Activated naive CD4-positive, alpha-beta T cell treated with anti-CD3 and anti-CD28 coated beads, Interleukin-2, amount 50 U/mL, for 24 hours (primary cell): ENCODE measurements around the gene HAAO.
"Not testable (repeated sequence)": the region's sequence is repeated elsewhere in the genome, so short reads cannot be mapped to it uniquely, and the experiment has no call there.

Source experiments
- H3K27ac Mint-ChIP-seq: one replicate; pipeline ENCODE4 v1.8.0; 2021; ENCODE audit warnings: mild to moderate bottlenecking, mixed read lengths
- H3K27me3 Mint-ChIP-seq: one replicate; pipeline ENCODE4 v1.8.0; 2021; ENCODE audit warnings: mixed read lengths
- H3K36me3 Mint-ChIP-seq: one replicate; pipeline ENCODE4 v1.8.0; 2021; ENCODE audit warnings: mixed read lengths
- H3K4me1 Mint-ChIP-seq: one replicate; pipeline ENCODE4 v1.8.0; 2021; ENCODE audit warnings: mixed read lengths
- H3K4me3 Mint-ChIP-seq: one replicate; pipeline ENCODE4 v1.8.0; 2021; ENCODE audit warnings: mild to moderate bottlenecking, mixed read lengths
- H3K9me3 Mint-ChIP-seq: one replicate; pipeline ENCODE4 v1.8.0; 2021; ENCODE audit warnings: mixed read lengths

The HAAO gene

DNA sequence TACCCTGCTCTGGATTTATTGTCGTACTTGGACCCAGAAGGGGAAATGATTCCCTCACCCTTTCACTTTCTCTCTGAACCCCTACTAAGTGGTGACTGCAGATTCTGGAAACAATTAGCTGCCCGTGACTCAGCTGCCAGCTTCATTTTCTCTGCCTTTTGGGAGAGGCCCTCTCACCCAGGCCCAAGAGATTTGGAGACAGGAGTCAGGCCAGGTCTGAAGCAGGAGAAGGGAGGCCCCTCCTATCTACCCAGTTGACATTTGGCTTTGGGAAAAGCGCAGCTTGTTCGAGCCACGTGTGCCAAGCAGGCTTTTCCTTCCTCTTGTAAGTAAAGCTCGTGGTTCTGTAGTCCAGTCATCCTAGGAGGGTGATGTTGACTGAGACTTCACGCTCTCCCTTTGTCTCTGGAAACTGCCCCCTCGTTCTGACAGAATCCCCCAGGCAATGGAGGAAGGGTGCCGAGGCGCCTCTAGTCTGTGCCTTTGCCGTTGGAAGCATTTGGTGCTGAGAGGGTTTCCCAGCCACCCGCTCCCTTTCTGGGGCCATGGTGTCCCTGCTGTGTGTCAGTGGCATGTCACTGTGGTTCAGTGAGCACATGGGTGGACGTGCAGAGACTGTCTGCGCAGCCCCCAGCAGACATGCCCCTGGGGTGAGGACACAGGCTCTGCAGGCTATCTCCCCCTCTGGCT is 37.0 kb downstream of the HAAO start:
- Mint-ChIP-seq H3K9me3 (no peaks in the 10 kb centered on the region), H3K36me3 (peaks cover 2% of the 10 kb centered on the region), H3K27ac (no peak overlapping the region), H3K4me3 (no peak overlapping the region), H3K4me1 (peaks cover under 1% of the 10 kb centered on the region), H3K27me3 (no peaks in the 10 kb centered on the region)

DNA sequence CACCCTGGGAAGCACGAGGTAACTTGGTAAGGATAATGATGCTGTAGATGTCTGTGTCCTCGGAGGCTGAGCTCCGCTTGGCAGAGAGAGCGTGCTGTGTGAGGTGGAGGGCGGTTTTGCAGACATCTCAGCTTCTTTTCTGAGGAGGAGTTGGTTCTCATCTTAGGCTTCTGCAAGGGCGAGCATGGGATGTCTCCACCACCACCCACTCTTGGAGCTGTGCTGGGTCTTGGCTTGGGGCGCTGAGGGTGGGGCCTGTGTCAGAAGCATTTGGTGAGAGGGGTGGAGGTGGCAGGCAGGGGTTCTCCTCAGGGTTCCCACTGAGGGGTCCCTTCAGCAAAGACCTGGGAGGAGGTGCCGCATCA is 37.6 kb downstream of the HAAO start:
- peaks cover 3% of the 10 kb centered on the region for H3K4me1 Mint-ChIP-seq
- no peak overlapping the region for H3K4me3 Mint-ChIP-seq
- no peak overlapping the region for H3K27ac Mint-ChIP-seq
- H3K27me3 Mint-ChIP-seq, result no peaks in the 10 kb centered on the region
- peaks cover 4% of the 10 kb centered on the region for H3K36me3 Mint-ChIP-seq
- H3K9me3 Mint-ChIP-seq, result no peaks in the 10 kb centered on the region

DNA sequence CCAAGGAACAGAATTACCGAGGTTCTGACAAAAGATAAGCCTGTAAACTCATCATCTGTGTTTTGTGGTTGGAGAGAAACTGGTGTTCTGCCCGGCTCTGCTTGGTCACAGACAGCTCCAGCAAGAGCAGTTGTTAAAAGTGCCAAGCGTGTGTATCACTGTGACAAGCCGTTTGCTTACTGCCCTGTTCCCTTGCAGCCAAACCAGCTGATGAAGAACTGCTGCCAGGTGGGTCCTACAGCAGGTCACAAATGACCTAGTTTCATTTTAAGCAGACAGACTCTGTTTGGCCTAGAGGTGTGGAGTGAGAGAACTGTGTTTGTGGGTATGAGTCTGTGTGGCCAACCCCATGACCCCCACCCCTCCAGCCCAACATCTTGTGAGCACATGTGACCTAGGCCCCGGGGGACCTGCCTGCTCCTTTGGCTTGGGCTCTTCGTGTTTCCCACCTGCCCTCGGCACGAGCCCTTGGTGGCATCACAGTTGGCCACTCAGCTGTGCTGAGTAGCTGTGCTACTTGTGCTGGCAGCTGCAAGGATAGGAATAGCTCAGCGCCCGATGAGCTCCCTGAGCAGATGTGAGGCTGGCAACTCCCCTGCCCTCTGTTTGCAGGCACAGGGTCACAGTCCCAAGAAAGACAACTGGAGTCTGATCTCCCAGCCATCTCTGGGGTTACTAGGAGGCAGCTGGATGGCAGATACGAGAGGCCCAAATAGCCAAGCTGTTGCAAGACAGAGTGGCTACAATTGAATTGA is 38.2 kb downstream of the HAAO start:
- Mint-ChIP-seq H3K4me1 (peaks cover 3% of the 10 kb centered on the region), H3K36me3 (peaks cover 4% of the 10 kb centered on the region), H3K27me3 (no peaks in the 10 kb centered on the region), H3K9me3 (no peaks in the 10 kb centered on the region), H3K27ac (no peak overlapping the region), H3K4me3 (no peak overlapping the region)

DNA sequence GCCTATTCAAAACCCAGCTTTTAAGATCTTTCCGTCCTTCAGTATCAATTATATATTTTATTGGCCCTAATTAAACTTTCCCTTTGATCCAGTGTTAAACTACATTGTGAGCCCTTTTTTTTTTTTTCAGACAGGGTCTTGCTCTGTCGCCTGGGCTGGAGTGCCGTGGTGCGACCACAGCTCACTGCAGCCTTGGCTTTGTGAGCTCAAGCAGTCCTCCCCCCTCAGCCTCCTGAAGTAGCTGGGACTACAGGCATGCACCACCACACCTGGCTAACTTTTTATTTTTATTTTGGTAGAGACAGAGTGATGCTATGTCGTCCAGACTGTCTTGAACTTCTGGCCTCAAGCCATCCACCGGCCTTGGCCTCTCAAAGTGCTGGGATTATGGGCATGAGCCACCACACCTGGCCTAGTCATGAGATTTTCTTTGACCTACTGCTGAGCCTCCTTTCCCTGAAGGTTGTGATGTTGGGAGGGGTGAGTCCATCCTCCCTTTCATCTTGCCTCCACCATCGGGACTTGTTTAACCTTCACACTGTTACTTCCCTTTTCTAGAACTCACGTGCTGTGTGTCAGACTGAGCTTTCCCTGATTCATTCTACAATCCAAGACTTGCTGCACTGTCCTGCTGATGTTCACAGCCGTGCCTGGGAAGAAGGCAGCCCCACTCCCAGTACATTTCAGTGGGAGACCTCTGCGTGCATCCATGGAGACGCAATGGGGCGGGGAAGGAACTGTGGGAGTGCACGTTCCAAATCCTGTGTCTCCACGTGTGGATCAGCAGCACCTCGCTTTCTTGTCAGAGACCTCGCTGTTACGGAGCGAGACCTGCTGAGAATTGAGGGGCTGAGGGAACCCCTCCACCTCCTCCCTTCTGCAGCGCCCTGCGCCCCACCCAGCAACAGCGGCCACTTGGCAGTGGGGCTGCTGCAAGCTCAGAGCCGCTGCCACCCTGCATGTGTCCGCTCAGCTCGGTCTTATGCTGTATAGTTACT is 39.3 kb downstream of the HAAO start:
- H3K9me3 Mint-ChIP-seq, result no peaks in the 10 kb centered on the region
- no peak overlapping the region for H3K27ac Mint-ChIP-seq

DNA sequence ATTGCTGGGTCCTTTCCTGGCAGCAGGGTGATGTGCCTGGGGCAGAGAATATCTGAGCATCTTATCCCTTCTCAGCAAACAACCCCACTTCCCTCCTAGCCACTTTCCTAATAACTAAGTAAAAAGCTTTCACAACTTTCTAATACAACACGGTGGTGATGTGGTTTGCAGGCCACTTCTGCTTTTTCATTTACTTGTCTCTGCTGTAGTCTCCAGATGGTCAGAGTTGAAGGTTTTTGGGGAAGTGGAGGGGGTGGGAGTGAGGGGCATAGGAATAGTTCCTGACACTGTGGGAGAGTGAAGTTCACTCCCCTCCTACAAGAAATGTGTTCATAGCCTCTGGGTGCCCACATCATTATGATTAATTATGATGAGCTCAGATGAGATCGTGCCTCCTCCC is 40.1 kb downstream of the HAAO start:
- H3K4me1 Mint-ChIP-seq, result peaks cover 3% of the 10 kb centered on the region
- H3K9me3 Mint-ChIP-seq, result no peaks in the 10 kb centered on the region
- H3K4me3 Mint-ChIP-seq, result no peak overlapping the region
- no peaks in the 10 kb centered on the region for H3K27me3 Mint-ChIP-seq
- no peak overlapping the region for H3K27ac Mint-ChIP-seq
- peaks cover 7% of the 10 kb centered on the region for H3K36me3 Mint-ChIP-seq

More for the DNA sequence above, 39.3 kb downstream of the HAAO start:
- Mint-ChIP-seq H3K4me1 (peaks cover 3% of the 10 kb centered on the region), H3K4me3 (no peak overlapping the region), H3K27me3 (no peaks in the 10 kb centered on the region), H3K36me3 (peaks cover 7% of the 10 kb centered on the region)

DNA sequence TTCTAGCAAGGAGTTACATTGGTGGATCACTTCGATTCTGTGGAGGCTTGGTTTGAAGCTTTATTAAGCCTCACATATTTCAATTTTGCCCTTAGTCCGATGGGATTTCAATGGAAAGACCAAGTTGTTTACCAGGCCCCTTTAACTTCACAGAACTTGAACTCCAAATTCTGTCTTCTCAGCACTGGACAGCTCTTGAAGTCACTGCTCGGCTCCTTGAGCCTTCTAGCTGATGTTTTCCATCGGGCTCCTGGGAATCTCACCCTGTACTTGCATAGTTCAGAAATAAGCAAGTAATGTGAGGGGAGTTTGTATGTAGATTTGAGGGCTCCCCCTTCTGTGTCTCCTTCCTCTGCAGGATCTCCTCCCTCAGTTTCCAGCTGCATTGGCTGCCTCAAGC is 43.5 kb downstream of the HAAO start:
- peaks cover 3% of the 10 kb centered on the region for H3K4me1 Mint-ChIP-seq
- no peak overlapping the region for H3K27ac Mint-ChIP-seq
- peaks cover 7% of the 10 kb centered on the region for H3K36me3 Mint-ChIP-seq
- H3K27me3 Mint-ChIP-seq, result no peaks in the 10 kb centered on the region
- no peak overlapping the region for H3K4me3 Mint-ChIP-seq
- no peaks in the 10 kb centered on the region for H3K9me3 Mint-ChIP-seq

DNA sequence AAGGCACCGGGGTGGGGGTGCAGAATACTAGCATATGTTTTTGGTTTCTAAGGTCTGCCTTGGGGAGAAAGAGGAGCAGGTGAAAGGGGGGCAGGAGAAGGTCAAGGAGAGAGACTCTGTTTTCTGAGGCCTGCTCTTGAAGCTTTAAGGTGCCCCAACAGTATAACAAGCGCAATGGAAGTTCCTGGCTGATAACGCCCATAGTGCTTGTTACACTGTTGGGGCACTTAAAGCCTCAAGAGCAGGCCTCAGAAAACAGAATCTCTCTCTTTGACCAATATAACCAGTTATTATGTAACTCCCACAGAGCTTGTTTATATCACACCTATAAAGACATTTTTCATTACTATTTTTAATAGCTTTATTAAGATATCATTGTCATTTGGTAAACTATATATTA is 45.0 kb downstream of the HAAO start:
- H3K4me3 Mint-ChIP-seq, result no peak overlapping the region
- H3K9me3 Mint-ChIP-seq, result no peaks in the 10 kb centered on the region
- H3K27me3 Mint-ChIP-seq, result no peaks in the 10 kb centered on the region
- H3K36me3 Mint-ChIP-seq, result peaks cover 7% of the 10 kb centered on the region
- H3K4me1 Mint-ChIP-seq, result peaks cover 3% of the 10 kb centered on the region
- no peak overlapping the region for H3K27ac Mint-ChIP-seq

DNA sequence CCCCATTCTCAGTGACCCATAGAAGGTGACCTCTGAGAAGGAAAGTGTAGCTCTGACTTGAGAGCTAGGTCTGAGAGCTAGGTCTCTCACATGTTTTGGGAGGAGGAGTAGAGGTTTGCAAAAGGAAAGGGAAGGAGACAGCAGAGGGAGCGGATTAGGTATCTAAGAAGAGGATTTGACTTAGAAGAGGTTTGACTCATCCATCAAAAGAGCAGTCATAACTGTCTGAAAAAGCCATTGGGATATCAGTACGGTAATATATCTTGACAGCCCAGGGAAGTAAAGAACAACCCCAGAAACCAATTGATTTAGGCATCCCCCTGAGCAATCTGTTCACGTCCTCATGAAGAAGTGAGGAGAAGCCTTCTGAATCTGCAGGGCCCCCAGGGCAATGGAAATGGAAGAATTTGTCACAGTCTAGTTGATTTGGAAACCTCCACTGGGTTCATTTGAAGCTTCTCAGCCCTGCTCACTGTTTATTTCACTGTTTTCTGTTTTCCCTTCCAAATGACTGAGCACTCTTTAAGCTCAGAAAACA is 47.8 kb downstream of the HAAO start:
- Mint-ChIP-seq H3K9me3 (no peaks in the 10 kb centered on the region), H3K4me3 (no peak overlapping the region), H3K27ac (no peak overlapping the region), H3K27me3 (no peaks in the 10 kb centered on the region), H3K36me3 (peaks cover 12% of the 10 kb centered on the region), H3K4me1 (no peaks in the 10 kb centered on the region)

DNA sequence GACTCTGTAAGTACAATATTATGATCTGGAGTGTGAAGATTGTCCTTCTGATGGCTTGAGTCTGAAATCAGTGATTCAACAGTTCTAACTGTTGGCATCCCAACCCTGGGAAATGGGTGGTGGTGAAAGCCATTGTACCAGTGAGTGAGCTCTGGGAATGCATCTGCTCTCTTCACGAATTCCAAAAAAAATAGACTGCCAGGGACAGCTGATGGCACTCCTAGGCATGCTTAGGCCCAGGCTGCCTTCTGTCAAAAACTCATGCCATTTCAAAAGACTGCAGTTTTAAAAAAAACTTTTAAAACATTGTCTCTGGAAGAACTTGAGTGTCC is 48.8 kb downstream of the HAAO start:
- H3K27ac Mint-ChIP-seq, result no peak overlapping the region
- no peak overlapping the region for H3K4me3 Mint-ChIP-seq
- H3K27me3 Mint-ChIP-seq, result no peaks in the 10 kb centered on the region
- no peaks in the 10 kb centered on the region for H3K4me1 Mint-ChIP-seq
- peaks cover 14% of the 10 kb centered on the region for H3K36me3 Mint-ChIP-seq
- H3K9me3 Mint-ChIP-seq, result no peaks in the 10 kb centered on the region

DNA sequence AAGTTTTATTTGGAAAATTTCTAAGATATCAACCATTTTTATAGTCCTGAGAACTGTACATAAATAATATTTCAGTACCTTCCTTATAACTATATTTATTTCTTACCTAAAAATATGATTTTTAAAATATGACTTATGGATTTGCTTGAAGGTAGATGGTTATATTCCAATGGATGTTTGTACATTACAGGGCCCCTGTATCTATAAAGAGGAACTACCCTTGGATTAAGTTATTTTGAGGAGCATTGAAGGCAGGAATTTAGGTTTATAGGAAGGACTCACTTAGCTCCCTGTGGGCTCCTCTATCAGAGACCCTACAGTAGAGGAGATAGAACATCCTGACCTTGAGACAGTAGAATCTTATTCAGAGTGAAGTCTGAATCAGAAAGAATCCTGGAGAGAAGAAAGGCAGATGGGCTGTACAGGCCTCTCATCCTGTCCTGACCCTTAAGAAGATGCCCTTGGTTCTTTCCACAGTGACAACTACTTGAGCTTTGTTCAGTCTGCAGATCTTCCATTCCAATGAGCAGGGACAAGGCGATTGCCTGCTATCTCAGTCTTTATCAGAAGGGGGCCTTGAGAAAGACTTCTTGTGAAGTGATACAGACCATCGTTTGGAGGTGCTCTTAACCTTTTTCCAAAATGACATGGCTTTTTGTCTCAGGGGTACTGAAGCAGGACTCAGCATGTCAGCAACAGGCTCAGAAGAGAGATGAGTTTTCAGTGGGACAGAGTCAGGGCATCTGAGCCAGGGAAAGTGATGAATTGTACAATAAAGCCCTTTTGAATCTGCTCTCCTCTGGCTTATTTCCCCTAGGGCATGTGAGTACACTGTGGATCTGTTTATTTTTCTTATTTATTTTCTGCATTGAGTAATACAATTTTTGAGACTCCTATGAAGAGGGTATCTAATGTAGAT is 49.4 kb downstream of the HAAO start:
- Mint-ChIP-seq H3K4me3 (no peak overlapping the region), H3K27ac (no peak overlapping the region), H3K36me3 (peaks cover 17% of the 10 kb centered on the region), H3K9me3 (no peaks in the 10 kb centered on the region), H3K27me3 (no peaks in the 10 kb centered on the region), H3K4me1 (no peaks in the 10 kb centered on the region)

DNA sequence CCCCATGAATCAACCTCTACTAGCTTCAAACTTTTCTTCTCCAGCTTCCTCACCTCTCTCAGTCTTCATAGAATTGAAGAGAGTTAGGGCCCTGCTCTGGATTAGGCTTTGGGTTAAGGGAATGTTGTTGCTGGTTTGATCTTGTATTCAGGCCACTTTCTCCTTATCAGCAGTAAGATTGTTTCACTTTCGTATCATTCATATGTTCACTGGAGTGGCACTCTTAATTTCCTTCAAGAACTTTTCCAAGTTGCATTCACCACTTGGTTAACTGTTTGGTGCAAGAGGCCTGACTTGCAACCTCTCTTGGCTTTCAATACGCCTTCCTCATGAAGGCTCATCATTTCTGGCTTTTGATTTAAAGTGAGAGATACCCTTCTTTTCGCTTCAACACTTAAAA is 51.2 kb downstream of the HAAO start:
- Mint-ChIP-seq H3K27me3 (no peaks in the 10 kb centered on the region), H3K4me3 (no peak overlapping the region), H3K27ac (no peak overlapping the region), H3K4me1 (no peaks in the 10 kb centered on the region), H3K9me3 (no peaks in the 10 kb centered on the region), H3K36me3 (peaks cover 29% of the 10 kb centered on the region)

DNA sequence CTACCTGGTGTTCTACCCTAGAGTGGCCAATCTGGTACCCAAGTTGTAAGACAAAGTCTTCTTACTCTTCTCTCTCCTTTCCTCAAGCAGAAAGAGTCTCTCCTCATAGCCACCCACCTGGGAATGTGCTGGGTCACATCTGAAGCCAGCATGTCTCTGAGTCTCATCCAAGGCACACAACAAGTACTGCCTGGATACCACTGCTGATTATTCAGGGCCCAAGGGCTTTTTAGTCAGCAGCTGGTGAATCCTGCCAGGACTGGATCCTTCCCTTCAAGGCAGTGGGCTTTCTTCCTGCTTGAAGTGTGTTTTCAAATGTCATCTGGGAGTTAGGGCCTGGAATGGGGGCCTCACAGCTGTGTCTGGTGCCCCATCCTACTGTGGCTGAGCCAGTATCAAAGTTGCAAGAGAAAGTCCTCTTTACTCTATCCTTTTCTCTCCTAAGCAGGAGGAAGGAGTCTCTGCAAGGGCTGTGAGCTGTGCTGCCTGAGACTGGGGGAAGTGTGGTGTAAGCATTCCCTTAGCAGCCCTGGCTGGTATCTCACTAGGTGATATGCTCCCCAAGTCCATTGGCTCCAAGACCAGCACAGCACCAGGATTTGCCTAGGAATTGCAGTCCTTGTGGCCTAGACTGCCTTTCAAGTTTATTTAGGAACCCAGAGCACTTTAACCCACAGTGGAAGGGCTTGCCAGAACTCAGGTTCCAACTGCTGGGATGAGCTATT is 55.6 kb downstream of the HAAO start:
- H3K9me3 Mint-ChIP-seq, result peaks cover 17% of the 10 kb centered on the region
- peaks cover 66% of the 10 kb centered on the region for H3K36me3 Mint-ChIP-seq
- H3K4me3 Mint-ChIP-seq, result no peak overlapping the region
- H3K27ac Mint-ChIP-seq, result no peak overlapping the region
- no peaks in the 10 kb centered on the region for H3K4me1 Mint-ChIP-seq
- H3K27me3 Mint-ChIP-seq, result no peaks in the 10 kb centered on the region

DNA sequence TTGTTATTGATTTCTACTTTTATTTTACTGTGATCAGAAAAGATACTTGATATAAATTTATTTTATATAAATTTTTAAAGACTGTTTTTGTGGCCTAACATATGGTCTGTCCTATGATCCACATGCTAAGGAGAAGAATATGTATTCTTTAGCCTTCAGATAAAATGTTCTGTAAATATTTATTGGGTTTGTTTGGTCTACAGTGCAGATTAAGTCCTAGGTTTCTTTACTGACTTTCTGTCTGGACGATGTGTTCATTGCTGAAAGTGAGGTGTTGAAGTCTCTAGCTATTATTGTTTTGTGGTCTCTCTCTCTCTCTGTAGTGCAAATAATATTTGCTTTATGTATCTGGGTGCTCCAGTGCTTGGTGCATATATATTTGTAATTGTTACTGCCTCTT is 58.5 kb downstream of the HAAO start:
- peaks cover 17% of the 10 kb centered on the region for H3K9me3 Mint-ChIP-seq
- no peaks in the 10 kb centered on the region for H3K27me3 Mint-ChIP-seq
- H3K27ac Mint-ChIP-seq, result no peak overlapping the region
- H3K4me3 Mint-ChIP-seq, result no peak overlapping the region
- H3K36me3 Mint-ChIP-seq, result peaks cover 75% of the 10 kb centered on the region
- H3K4me1 Mint-ChIP-seq, result no peaks in the 10 kb centered on the region

DNA sequence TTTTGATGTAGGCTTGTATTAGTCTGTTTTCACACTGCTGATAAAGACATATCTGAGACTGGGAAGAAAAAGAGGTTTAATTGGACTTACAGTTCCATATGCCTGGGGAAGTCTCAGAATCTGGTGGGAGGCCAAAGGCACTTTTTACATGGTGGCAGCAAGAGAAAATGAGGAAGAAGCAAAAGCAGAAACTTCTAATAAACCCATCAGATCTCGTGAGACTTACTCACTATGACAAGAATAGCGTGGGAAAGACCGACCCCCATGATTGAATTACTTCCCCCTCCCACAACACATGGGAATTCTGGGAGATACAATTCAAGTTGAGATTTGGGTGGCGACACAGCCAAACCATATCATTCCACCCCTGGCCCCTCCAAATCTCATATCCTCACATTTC is 61.1 kb downstream of the HAAO start:
- not testable (repeated sequence) for H3K4me1 Mint-ChIP-seq, H3K27me3 Mint-ChIP-seq, H3K27ac Mint-ChIP-seq, H3K4me3 Mint-ChIP-seq
- peaks cover 76% of the 10 kb centered on the region for H3K36me3 Mint-ChIP-seq
- H3K9me3 Mint-ChIP-seq, result peaks cover 17% of the 10 kb centered on the region
